Stimulated activated CD8-positive, alpha-beta memory T cell treated with anti-CD3 and anti-CD28 coated beads, Interleukin-2, amount 100 ng/mL, for 1 hour (primary cell): ENCODE measurements around the gene C18orf63.
"Not testable (repeated sequence)": the region's sequence is repeated elsewhere in the genome, so short reads cannot be mapped to it uniquely, and the experiment has no call there.

ENCODE experiments used
- DNase-seq, 2 donors: peaks; one replicate each; pipeline ENCODE4 v3.0.0-alpha.2; 2020; ENCODE audit warnings: low read depth in 2 of 2

The C18orf63 gene

GRCh38 chr18:74326791-74327190, 11.2 kb downstream of the C18orf63 start:
- DNase-seq: not testable (repeated sequence)

GRCh38 chr18:74328206-74328605, 12.6 kb downstream of the C18orf63 start:
- DNase-seq: no peak

- DNase-seq: no peak
Observed at GRCh38 chr18:74329688-74330205, 14.1 kb downstream of the C18orf63 start.

- no peak for DNase-seq
Observed at GRCh38 chr18:74331404-74331803, 15.8 kb downstream of the C18orf63 start.

GRCh38 chr18:74333091-74333490, 17.5 kb downstream of the C18orf63 start:
- DNase-seq: no peak

GRCh38 chr18:74334242-74334893, 18.7 kb downstream of the C18orf63 start:
- DNase-seq: no peak

- no peak for DNase-seq
Observed at GRCh38 chr18:74336656-74337055, 21.0 kb downstream of the C18orf63 start.

- no peak for DNase-seq
Observed at GRCh38 chr18:74337155-74337911, 21.7 kb downstream of the C18orf63 start.

GRCh38 chr18:74337912-74338309, 22.3 kb downstream of the C18orf63 start:
- no peak for DNase-seq

- DNase-seq: no peak
Observed at GRCh38 chr18:74342416-74343043, 26.9 kb downstream of the C18orf63 start.

GRCh38 chr18:74346206-74346605, 30.6 kb downstream of the C18orf63 start:
- no peak for DNase-seq

- DNase-seq: no peak
Observed at GRCh38 chr18:74348581-74348980, 32.9 kb downstream of the C18orf63 start.

- no peak for DNase-seq
Observed at GRCh38 chr18:74351354-74351753, 35.7 kb downstream of the C18orf63 start.

GRCh38 chr18:74353169-74353775, 37.6 kb downstream of the C18orf63 start:
- peak; percentile 8 to 37 for DNase-seq

GRCh38 chr18:74356959-74357358, 41.3 kb downstream of the C18orf63 start:
- no peak for DNase-seq

- DNase-seq: no peak
Observed at GRCh38 chr18:74360852-74361655, 45.4 kb downstream of the C18orf63 start.

GRCh38 chr18:74367905-74368304, 52.3 kb downstream of the C18orf63 start:
- DNase-seq: no peak

- DNase-seq: no peak
Observed at GRCh38 chr18:74368901-74369705, 53.5 kb downstream of the C18orf63 start.

- DNase-seq: no peak
Observed at GRCh38 chr18:74370115-74370514, 54.5 kb downstream of the C18orf63 start.

GRCh38 chr18:74373428-74373827, 57.8 kb downstream of the C18orf63 start:
- DNase-seq: peak in 1 of 2 donors; percentile 21
